Measurements from ENCODE around the gene HELZ.
"Not testable (repeated sequence)": the region's sequence is repeated elsewhere in the genome, so short reads cannot be mapped to it uniquely, and the experiment has no call there.

Gene HELZ

DNA sequence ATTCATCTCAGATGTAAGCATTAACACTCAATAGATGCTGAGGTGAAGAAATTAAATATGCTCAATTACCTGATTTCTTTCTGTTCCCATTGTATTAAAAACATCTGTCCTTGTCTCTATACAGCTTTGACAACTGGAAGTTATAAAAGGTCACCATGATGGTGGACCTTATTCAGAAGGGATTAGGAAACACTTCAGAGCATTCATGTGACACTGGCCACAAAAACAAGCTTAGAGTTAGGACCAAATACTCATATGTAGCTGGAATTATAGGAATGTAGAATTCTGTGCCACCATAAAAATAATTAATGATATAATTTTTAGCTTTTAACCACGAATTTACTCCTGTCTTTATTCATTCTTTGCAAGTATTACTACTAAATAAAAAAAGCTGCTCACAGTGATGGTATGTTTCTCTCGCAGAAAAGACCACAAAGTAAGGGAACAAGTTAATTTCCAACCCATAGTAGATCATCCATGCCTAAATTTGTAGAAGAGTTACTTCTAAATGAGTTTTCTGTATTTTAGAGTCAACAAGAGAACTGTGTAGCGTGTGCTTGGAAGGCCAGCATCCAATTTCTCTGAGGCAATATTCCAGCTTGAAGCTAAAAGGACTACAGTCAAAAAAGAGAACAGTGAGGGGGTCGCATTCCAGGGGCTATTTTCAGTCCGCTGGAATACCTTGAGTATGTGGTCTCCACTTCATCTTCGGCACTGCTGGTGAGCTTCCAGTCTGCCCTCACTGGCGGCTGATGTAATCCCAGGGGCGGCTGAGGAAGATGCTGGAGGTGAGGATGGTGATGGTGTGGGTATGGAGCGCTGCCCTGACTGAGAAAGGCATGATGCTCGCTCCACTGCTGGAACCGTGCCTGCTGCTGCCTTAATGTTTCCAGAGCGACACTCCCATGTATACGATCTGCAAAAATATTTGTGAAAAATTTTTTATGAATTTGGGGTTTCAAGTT is 136.9 kb downstream of the HELZ start:
- DNase-seq = no peak

- DNase-seq = no peak
Observed at GRCh38 chr17:67107171-67107570, 137.8 kb downstream of the HELZ start.

DNA sequence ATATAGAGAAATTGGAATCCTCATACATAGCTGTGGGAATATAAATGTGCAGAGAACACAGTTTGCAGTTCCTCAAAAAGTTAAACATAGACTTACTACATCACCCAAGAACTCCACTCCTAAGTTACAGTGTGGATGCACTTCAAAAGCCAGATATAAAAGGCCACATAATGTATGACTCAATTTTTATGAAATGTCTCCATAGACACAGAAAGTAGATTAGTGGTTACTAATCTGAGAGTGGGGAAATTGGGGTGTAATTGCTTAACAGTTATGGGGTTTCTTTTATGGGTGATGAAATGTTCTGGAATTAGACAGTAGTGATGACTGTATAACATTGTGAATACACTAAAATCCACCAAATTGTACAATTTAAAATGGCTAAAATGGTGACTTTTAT is 139.8 kb downstream of the HELZ start:
- no peak for DNase-seq

GRCh38 chr17:67104641-67105040 is 140.4 kb downstream of the HELZ start:
- DNase-seq = not testable (repeated sequence)

DNA sequence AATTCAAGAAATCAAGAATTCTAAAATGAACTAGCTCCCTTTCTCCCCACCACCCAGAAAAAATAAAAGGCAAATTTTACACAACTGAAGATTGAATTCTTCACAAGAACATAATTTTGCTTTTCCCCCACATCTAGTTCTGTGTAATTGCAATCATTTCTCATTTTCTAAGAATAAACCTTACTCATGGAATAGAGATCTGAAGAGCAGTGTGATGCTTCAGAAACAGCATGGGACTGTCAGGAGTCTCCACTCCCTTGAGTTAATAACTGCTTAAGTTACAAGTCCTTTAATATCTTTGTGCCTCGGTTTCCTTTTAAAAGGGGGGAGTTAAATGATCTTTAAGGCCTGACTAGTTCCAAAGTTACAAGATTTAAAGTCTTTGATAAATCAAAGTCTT is 147.0 kb downstream of the HELZ start:
- DNase-seq = no peak

GRCh38 chr17:67096609-67097008 is 148.4 kb downstream of the HELZ start:
- no peak for DNase-seq

- DNase-seq = no peak
Observed at GRCh38 chr17:67095803-67096202, 149.2 kb downstream of the HELZ start.

- not testable (repeated sequence) for DNase-seq
Observed at GRCh38 chr17:67095291-67095690, 149.7 kb downstream of the HELZ start.

DNA sequence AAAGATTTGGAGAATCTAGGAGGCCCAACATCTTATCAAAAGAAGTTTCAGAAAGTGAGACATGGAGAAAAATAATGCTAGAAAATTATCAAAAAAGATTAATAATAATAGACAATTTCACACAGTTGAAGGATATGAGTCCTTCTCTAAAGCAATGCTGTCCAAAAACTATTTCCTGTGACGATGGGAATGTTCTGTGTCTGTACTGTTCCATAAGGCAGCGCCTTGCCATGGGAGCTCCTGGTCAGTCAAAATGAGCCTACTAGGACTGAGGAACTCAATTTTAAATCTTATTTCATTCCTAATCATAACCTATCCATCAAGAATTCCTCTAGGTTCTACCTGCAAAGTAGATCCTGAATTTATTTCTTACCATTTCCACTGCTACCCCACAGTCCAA is 151.6 kb downstream of the HELZ start:
- DNase-seq = no peak

DNA sequence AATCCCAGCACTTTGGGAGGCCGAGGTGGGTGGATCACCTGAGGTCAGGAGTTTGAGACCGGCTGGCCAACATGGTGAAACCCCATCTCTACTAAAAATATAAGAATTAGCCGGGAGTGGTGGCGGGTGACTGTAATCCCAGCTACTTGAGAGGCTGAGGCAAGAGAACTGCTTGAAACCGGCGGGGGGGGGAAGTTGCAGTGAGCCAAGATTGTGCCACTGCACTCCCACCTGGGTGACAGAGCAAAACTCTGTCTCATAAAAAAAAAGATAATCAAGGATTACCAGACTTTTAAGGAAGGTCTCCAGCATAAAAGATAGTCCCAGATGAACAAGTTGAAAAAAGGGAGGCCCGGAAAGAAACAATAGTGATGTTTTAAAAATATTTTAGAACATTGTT is 152.3 kb downstream of the HELZ start:
- not testable (repeated sequence) for DNase-seq

GRCh38 chr17:67092291-67092690 is 152.7 kb downstream of the HELZ start:
- DNase-seq = no peak

GRCh38 chr17:67090341-67090740 is 154.7 kb downstream of the HELZ start:
- no peak for DNase-seq

DNA sequence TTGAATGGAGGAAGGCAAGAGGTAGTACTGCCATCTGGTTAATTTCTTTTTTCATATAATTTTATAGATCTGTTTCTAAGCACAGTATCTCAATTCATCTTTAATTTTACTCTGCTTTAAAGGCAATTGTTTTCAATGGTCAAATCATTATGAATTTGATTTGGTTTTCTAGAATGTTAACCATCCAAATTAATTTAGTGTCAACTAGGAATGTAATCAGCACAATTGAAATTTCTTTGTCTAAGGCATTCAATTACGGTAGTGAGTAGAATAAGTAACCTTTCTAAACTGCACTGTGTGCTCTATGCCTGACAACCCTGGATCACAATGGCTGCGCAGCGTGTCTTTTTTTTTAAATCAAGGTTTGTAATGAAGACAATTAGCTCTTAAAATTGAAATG is 156.4 kb downstream of the HELZ start:
- no peak for DNase-seq

- no peak for DNase-seq
Observed at GRCh38 chr17:67085406-67085805, 159.6 kb downstream of the HELZ start.

GRCh38 chr17:67082107-67082506 is 162.9 kb downstream of the HELZ start:
- no peak for DNase-seq

- no peak for DNase-seq
Observed at GRCh38 chr17:67080804-67081203, 164.2 kb downstream of the HELZ start.

DNA sequence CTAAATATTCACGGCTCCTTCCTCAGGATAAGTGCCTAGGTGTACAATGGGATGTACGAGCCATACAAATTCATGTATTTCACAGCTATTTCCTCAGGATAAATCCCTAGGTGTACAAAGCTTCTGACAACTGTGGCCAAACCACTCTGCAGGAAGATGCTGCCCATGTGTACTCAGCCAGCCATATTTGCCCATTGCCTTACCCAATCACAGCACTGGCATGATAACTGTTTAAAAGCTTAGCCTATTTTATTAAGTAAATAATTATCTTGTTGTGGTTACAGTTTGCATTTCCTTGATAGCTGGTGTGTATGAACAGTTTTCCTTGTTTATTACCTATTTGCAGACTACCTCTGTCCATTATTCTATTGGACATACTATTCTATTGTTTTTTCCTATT is 165.5 kb downstream of the HELZ start:
- no peak for DNase-seq

- no peak for DNase-seq
Observed at GRCh38 chr17:67078292-67078691, 166.7 kb downstream of the HELZ start.

GRCh38 chr17:67076290-67076689 is 168.7 kb downstream of the HELZ start:
- no peak for DNase-seq

DNA sequence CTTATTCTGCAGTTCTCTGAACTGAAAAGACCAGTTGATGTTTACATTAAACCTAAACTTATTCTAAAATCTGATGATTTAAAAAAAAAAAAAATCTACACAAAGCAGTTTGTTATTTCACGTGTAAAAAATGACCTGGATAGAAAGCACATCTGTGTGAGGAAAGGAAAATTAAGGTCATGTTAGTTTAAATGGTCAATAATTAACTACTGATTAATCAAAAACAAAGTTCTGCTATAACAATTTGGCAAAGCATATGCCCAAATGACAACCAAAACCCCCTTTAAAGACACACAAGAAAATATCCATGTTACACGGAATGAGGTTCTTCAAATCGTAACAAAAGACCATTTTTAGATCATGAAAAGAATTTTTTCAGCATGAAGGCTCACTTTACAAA is 170.2 kb downstream of the HELZ start:
- no peak for DNase-seq

- no peak for DNase-seq
Observed at GRCh38 chr17:67072885-67073284, 172.1 kb downstream of the HELZ start.

DNA sequence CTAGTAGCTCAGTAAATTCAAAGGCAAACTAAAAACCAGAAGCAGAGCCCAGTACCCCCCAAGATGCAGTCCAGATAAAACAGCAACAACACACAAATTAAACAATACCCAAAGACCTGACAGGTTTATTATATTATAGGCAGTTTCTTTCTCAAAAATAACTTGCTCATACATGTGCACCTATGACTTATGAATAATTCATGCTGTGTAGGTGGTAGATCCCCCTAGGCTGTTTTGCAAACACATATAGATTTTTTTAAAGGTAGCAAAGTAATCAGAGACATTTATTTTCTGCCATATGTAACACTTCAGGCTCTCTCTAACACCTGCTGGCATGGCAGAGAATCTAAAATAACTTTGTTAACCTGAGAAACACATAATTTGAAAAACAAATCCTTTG is 173.4 kb downstream of the HELZ start:
- no peak for DNase-seq

DNA sequence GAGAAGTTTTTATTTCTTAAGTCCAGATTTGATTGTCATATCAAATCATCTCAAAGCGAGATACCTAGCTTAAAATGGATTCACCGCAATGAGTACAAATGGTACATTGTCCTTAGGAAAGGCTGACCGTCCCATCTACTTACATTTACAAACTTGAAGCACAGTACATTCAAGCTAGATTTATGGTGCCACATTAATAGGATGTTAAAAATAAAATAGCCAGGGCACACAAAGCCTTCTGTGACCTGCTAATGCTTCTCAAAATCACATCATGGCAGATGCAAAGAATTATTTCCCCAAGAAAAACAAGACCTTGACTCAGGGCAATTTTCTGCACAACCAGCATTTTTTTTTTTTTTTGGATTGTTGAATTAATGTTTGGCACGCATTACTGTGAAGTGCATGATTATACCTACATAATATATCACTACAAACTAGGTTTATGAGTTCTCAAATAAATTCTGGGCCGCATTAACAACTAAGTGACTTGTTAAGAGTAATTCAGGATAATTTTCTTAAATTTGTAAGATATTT is 175.3 kb downstream of the HELZ start:
- no peak for DNase-seq

GRCh38 chr17:67068999-67069398 is 176.0 kb downstream of the HELZ start:
- no peak for DNase-seq

Data from activated CD4-positive, CD25-positive, alpha-beta regulatory T cell treated with anti-CD3 and anti-CD28 coated beads, Interleukin-2, amount 50 U/mL, for 72 hours (primary cell).